ENCODE measurements around the gene MUS81. TPM values are rescaled to one million over a fixed set of nuclear protein-coding genes. Genes with fewer than 3 reads are reported as not detected.

Gene MUS81
- total RNA-seq, 4 donors from 2014 or later: 58.3 to 191 (median 81.2) TPM

- Histone ChIP-seq H3K9me3 (no peaks in the 10 kb centered on the region), H3K27me3 (no peaks in the 10 kb centered on the region), H3K36me3 (no peaks in the 10 kb centered on the region), H3K27ac (peak overlapping the region; percentile 88 to 92 (median 90)), H3K4me1 (peaks cover 9 to 37% (median 20%) of the 10 kb centered on the region in 4 donors), H3K4me3 (peak overlapping the region in 1 of 4 donors; percentile 63)
- no peak for DNase-seq
- WGBS, 2 donors (ENCODE audit: low coverage in 1 of 2): 68% methylated on average over 24 of the region's 24 CpGs; no CpG with 5 or more reads in 1 of the 2 donors
- in situ Hi-C loops (cut with MboI; ENCODE audit: low pct_ligation_motif_present in 1 of 4, low pct_unique_long_range_greater_than_20kb in 1 of 4, low sequenced_read_pairs in 3 of 4): loop anchor here in 1 of 4 donors (10.0 kb wide), 1 partner anchor 124 kb away; no protein-coding TSS in a partner anchor
- TF ChIP-seq POLR2A (IDR thresholded peaks at IDR 0.05) (no peak), EP300 (IDR thresholded peaks at IDR 0.05; ENCODE audit: low read depth) (no peak), CTCF (IDR thresholded peaks at IDR 0.05) (no peak), POLR2AphosphoS5 (IDR thresholded peaks at IDR 0.05) (peak in 1 of 3 donors; percentile 3)
- intact Hi-C loops (cut with DNase I; ENCODE audit: low total_unique reads): no loop called here
Observed at GRCh38 chr11:65870706-65871681, 10.8 kb downstream of the MUS81 start.

GRCh38 chr11:65871811-65872548 is 11.7 kb downstream of the MUS81 start:
- in situ Hi-C loops (cut with MboI; ENCODE audit: low pct_ligation_motif_present in 1 of 4, low pct_unique_long_range_greater_than_20kb in 1 of 4, low sequenced_read_pairs in 3 of 4): loop anchor here in 1 of 4 donors (10.0 kb wide), 1 partner anchor 123 kb away; no protein-coding TSS in a partner anchor
- Histone ChIP-seq H3K27me3 (no peaks in the 10 kb centered on the region), H3K4me1 (peaks cover 9 to 37% (median 20%) of the 10 kb centered on the region in 4 donors), H3K27ac (peak overlapping the region; percentile 88 to 92 (median 90)), H3K4me3 (peak overlapping the region; percentile 36 to 63 (median 50)), H3K9me3 (no peaks in the 10 kb centered on the region), H3K36me3 (no peaks in the 10 kb centered on the region)
- WGBS, 2 donors (ENCODE audit: low coverage in 1 of 2): 28 to 56% methylated on average over 5 to 22 of the region's 26 CpGs
- TF ChIP-seq CTCF (IDR thresholded peaks at IDR 0.05) (no peak), POLR2AphosphoS5 (IDR thresholded peaks at IDR 0.05) (no peak), POLR2A (IDR thresholded peaks at IDR 0.05) (no peak), EP300 (IDR thresholded peaks at IDR 0.05; ENCODE audit: low read depth) (no peak)
- intact Hi-C loops (cut with DNase I; ENCODE audit: low total_unique reads): loop anchor here (2.0 kb wide), 1 partner anchor 13 kb away; the partner anchor contains the start of gene CFL1
- no peak for DNase-seq

DNA sequence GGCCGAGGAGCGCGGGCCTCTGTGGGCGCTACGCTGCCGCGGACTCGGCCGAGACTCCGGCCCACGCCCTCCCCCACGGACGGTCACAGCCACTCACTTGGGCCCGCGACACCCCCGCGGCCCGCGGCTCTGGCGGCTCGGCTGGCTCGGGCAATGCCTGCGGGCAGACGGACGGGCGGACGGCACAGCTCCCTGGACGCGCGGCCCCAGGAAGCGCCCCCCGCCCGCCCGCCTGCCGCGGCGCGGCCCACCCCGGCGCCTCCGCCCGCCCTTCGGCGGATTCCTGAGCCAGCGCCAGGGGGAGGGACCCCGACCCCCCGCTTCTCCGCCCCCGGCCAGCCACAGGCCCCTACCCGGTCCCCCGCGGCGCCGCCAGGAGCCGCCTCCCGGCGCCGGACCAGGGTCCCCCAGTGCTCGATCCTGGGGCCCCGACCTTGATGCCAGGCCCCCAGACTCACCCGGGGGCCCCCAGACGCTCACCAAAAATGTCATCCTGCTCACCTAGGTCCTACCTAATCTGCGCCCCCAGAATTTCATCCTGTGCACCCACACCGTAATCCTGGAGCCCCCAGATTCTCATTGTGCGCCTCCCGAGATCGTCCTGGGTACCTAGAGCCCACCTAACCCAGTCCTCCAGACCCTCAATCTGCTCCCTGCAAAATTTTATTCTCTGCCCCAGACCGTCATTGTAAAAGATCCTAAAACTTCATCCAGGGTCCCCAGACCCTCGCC is 12.5 kb downstream of the MUS81 start, which contains the start of gene EFEMP2:
Gene EFEMP2, minus strand, starts transcription at position 215 of the 732 bp plus-strand sequence. CDS start 446 bp downstream, outside the sequence.
- in situ Hi-C loops (cut with MboI; ENCODE audit: low pct_ligation_motif_present in 1 of 4, low pct_unique_long_range_greater_than_20kb in 1 of 4, low sequenced_read_pairs in 3 of 4): loop anchor here in 1 of 4 donors (10.0 kb wide), 1 partner anchor 122 kb away; no protein-coding TSS in a partner anchor
- Histone ChIP-seq H3K27me3 (no peaks in the 10 kb centered on the region), H3K4me1 (peaks cover 9 to 37% (median 20%) of the 10 kb centered on the region in 4 donors), H3K4me3 (peak within 1 kb of the TSS; percentile 36 to 63 (median 50)), H3K9me3 (no peaks in the 10 kb centered on the region), H3K27ac (peak within 1 kb of the TSS; percentile 88 to 92 (median 90)), H3K36me3 (no peaks in the 10 kb centered on the region)
- intact Hi-C loops (cut with DNase I; ENCODE audit: low total_unique reads): loop anchor here (2.0 kb wide), 1 partner anchor 14 kb away; the partner anchor contains the start of gene CFL1
- TF ChIP-seq POLR2AphosphoS5 (IDR thresholded peaks at IDR 0.05): no peak
- TF ChIP-seq EP300 (IDR thresholded peaks at IDR 0.05; ENCODE audit: low read depth): no peak
- 0 to 3% methylated on average over 2 to 12 of the region's 69 CpGs for WGBS, 2 donors (ENCODE audit: low coverage in 1 of 2)
- DNase-seq: no peak

All from transverse colon (tissue), 4 donors.